Hepatocyte (in vitro differentiated cells): ENCODE measurements around the gene FAM210A. TPM values are rescaled to one million over a fixed set of nuclear protein-coding genes. Genes with fewer than 3 reads are reported as not detected.

Experiments
- DNase-seq: peaks from one replicate; pipeline ENCODE4 v3.0.0-alpha.2; 2016; ENCODE audit warnings: low spot score
- H2AFZ ChIP-seq: fragments of 200-600 bp; sonication (generic); 2 replicates; pipeline ENCODE4 v1.6.0; 2016; ENCODE audit warnings: antibody characterized with exemption, mild to moderate bottlenecking
- H3K27ac ChIP-seq: fragments of 200-600 bp; sonication (generic); 2 replicates; pipeline ENCODE4 v1.5.1; 2016; ENCODE audit warnings: mild to moderate bottlenecking
- H3K27me3 ChIP-seq: fragments of 200-600 bp; sonication (generic); 2 replicates; pipeline ENCODE4 v1.6.1; 2016
- H3K36me3 ChIP-seq: fragments of 200-600 bp; sonication (generic); replicated peaks from 2 replicates; pipeline ENCODE4 v1.5.1; 2016; ENCODE audit warnings: low read depth; ENCODE audit not compliant: insufficient read depth
- H3K4me1 ChIP-seq: fragments of 200-600 bp; sonication (generic); 2 replicates; pipeline ENCODE4 v1.5.1; 2016; ENCODE audit warnings: mild to moderate bottlenecking, moderate library complexity; ENCODE audit not compliant: insufficient read depth
- H3K4me2 ChIP-seq: fragments of 200-600 bp; sonication (generic); 2 replicates; pipeline ENCODE4 v1.6.0; 2016
- H3K4me3 ChIP-seq: fragments of 200-600 bp; sonication (generic); 2 replicates; pipeline ENCODE4 v1.5.1; 2016; ENCODE audit warnings: mild to moderate bottlenecking
- H3K79me2 ChIP-seq: fragments of 200-600 bp; sonication (generic); 2 replicates; pipeline ENCODE4 v1.6.0; 2017; ENCODE audit warnings: mild to moderate bottlenecking
- H3K9me2 ChIP-seq: fragments of 200-600 bp; sonication (generic); replicated peaks from 2 replicates; pipeline ENCODE4 v1.6.0; 2017; ENCODE audit warnings: mild to moderate bottlenecking; ENCODE audit not compliant: insufficient read depth
- H3K9me3 ChIP-seq: fragments of 200-600 bp; sonication (generic); 2 replicates; pipeline ENCODE4 v1.5.1; 2016; ENCODE audit warnings: low read depth, mild to moderate bottlenecking
- H4K20me1 ChIP-seq: fragments of 200-600 bp; sonication (generic); 2 replicates; pipeline ENCODE4 v1.6.0; 2016; ENCODE audit warnings: mild to moderate bottlenecking; ENCODE audit not compliant: insufficient read depth, poor library complexity, severe bottlenecking
- CTCF ChIP-seq: fragments of 200-600 bp; sonication (generic); IDR thresholded peaks from 2 replicates; pipeline ENCODE4 v1.5.1; 2016; ENCODE audit warnings: antibody characterized with exemption, mild to moderate bottlenecking; ENCODE audit not compliant: poor library complexity
- EZH2 ChIP-seq: fragments of 200-600 bp; sonication (generic); IDR thresholded peaks from 2 replicates; pipeline ENCODE4 v1.6.1; 2016; ENCODE audit warnings: antibody characterized with exemption, mild to moderate bottlenecking, borderline replicate concordance
- EZH2phosphoT487 ChIP-seq: fragments of 200-600 bp; sonication (generic); IDR thresholded peaks from one replicate; pipeline ENCODE4 v1.6.1; 2018; ENCODE audit warnings: antibody characterized with exemption, mild to moderate bottlenecking, low read depth, moderate library complexity; ENCODE audit not compliant: unreplicated experiment, severe bottlenecking
- WGBS: methylation state at CpG from one replicate; pipeline ENCODE4 v1.1.6; 2016; ENCODE audit warnings: low lambda C conversion rate; ENCODE audit errors: missing lambda C conversion rate; 5-methylcytosine and 5-hydroxymethylcytosine counted together
- polyA plus RNA-seq: library from polyadenylated mRNA; unstranded; fragments of >200 nt; fragmentation: Nextera tagmentation; extraction: Ambion mirVana; gene quantifications from 2 replicates; pipeline ENCODE4 v1.2.1, GENCODE V29; 2016
- total RNA-seq: library from RNA; depleted of rRNA; stranded (reverse); fragments of >200 nt; gene quantifications from 2 replicates; pipeline ENCODE4 v1.2.3, GENCODE V29; 2014

FAM210A gene
- total and polyA plus RNA-seq, 2 experiments from 2014 or later, result 13.9 to 20.6 TPM

GRCh38 chr18:13661779-13662256, 64.5 kb downstream of the FAM210A start:
- Histone ChIP-seq H3K27ac (no peak overlapping the region), H3K36me3 (no peaks in the 10 kb centered on the region), H2AFZ (no peak overlapping the region), H3K79me2 (no peaks in the 10 kb centered on the region), H3K4me2 (no peak overlapping the region), H3K4me3 (no peak overlapping the region), H3K27me3 (no peaks in the 10 kb centered on the region), H4K20me1 (no peaks in the 10 kb centered on the region), H3K9me2 (no peaks in the 10 kb centered on the region), H3K4me1 (no peaks in the 10 kb centered on the region), H3K9me3 (no peaks in the 10 kb centered on the region)
- WGBS, result 97% methylated on average over 2 of the region's 2 CpGs
- TF ChIP-seq EZH2, result no peak
- no peak for TF ChIP-seq CTCF
- TF ChIP-seq EZH2phosphoT487, result no peak
- DNase-seq, result no peak

GRCh38 chr18:13661051-13661778, 65.1 kb downstream of the FAM210A start:
- H3K4me2 ChIP-seq, result no peak overlapping the region
- H3K9me3 ChIP-seq, result no peaks in the 10 kb centered on the region
- H3K4me3 ChIP-seq, result no peak overlapping the region
- 85% methylated on average over 8 of the region's 8 CpGs for WGBS
- TF ChIP-seq EZH2phosphoT487 (no peak), CTCF (no peak), EZH2 (no peak)
- no peaks in the 10 kb centered on the region for H3K9me2 ChIP-seq
- no peaks in the 10 kb centered on the region for H3K36me3 ChIP-seq
- DNase-seq, result no peak
- no peaks in the 10 kb centered on the region for H3K27me3 ChIP-seq
- no peaks in the 10 kb centered on the region for H4K20me1 ChIP-seq
- H3K79me2 ChIP-seq, result no peaks in the 10 kb centered on the region
- no peak overlapping the region for H2AFZ ChIP-seq
- no peak overlapping the region for H3K27ac ChIP-seq
- H3K4me1 ChIP-seq, result no peaks in the 10 kb centered on the region

GRCh38 chr18:13660510-13660909, 65.8 kb downstream of the FAM210A start:
- Histone ChIP-seq H3K27ac (no peak overlapping the region), H3K9me2 (no peaks in the 10 kb centered on the region), H3K4me3 (no peak overlapping the region), H3K9me3 (no peaks in the 10 kb centered on the region), H3K4me1 (no peaks in the 10 kb centered on the region), H3K79me2 (no peaks in the 10 kb centered on the region), H2AFZ (no peak overlapping the region), H3K27me3 (no peaks in the 10 kb centered on the region), H3K4me2 (no peak overlapping the region), H4K20me1 (no peaks in the 10 kb centered on the region), H3K36me3 (no peaks in the 10 kb centered on the region)
- DNase-seq, result no peak
- no peak for TF ChIP-seq EZH2phosphoT487
- no peak for TF ChIP-seq CTCF
- no peak for TF ChIP-seq EZH2
- WGBS, result 90% methylated on average over 5 of the region's 5 CpGs
